Natural killer cell (primary cell): ENCODE measurements around the gene L3MBTL2. TPM values are rescaled to one million over a fixed set of nuclear protein-coding genes. Genes with fewer than 3 reads are reported as not detected.
"Not testable (repeated sequence)": the region's sequence is repeated elsewhere in the genome, so short reads cannot be mapped to it uniquely, and the experiment has no call there.

ENCODE experiments used
- ATAC-seq, 3 donors: fragments of 150-1000 bp in 2 of 3; fragments of 200-7000 bp in 1 of 3; cut with Tn5 transposase; 1 replicate in 1 of 3; 2 replicates in 2 of 3; pipeline ENCODE4 v1.10.0; 2021; ENCODE audit warnings: mild to moderate bottlenecking in 2 of 3, moderate library complexity in 2 of 3
- DNase-seq, 2 donors: peaks; one replicate each; pipeline versions ENCODE4 v3.0.0 to v3.0.0-alpha.2; 2013 to 2021; ENCODE audit warnings: mixed read lengths in 1 of 2
- H3K27ac ChIP-seq: one replicate; pipeline ENCODE4 v1.5.1; 2013; ENCODE audit warnings: mild to moderate bottlenecking, low read length
- H3K27me3 ChIP-seq: one replicate; pipeline ENCODE4 v1.6.1; 2013; ENCODE audit warnings: low read length; ENCODE audit not compliant: control insufficient read depth, insufficient read depth
- H3K36me3 ChIP-seq: one replicate; pipeline ENCODE4 v1.6.1; 2013; ENCODE audit warnings: low read length; ENCODE audit not compliant: control insufficient read depth, insufficient read depth
- H3K4me1 ChIP-seq: one replicate; pipeline ENCODE4 v1.6.1; 2013; ENCODE audit warnings: low read length; ENCODE audit not compliant: control insufficient read depth, insufficient read depth
- H3K4me3 ChIP-seq: one replicate; pipeline ENCODE4 v1.5.1; 2013; ENCODE audit warnings: low read length
- H3K9me3 ChIP-seq: one replicate; pipeline ENCODE4 v1.6.1; 2013; ENCODE audit warnings: low read length; ENCODE audit not compliant: control insufficient read depth, insufficient read depth
- H3K27ac Mint-ChIP-seq, 2 donors: one replicate each; pipeline ENCODE4 v1.8.0; 2022; ENCODE audit warnings: mild to moderate bottlenecking in 2 of 2, mixed read lengths in 2 of 2, moderate library complexity in 1 of 2
- H3K27me3 Mint-ChIP-seq, 2 donors: one replicate each; pipeline ENCODE4 v1.8.0; 2022; ENCODE audit warnings: low read depth in 2 of 2, mixed read lengths in 2 of 2
- H3K36me3 Mint-ChIP-seq: one replicate; pipeline ENCODE4 v1.8.0; 2022; ENCODE audit warnings: mixed read lengths
- H3K4me1 Mint-ChIP-seq, 2 donors: one replicate each; pipeline ENCODE4 v1.8.0; 2022; ENCODE audit warnings: mixed read lengths in 2 of 2
- H3K4me3 Mint-ChIP-seq: one replicate; pipeline ENCODE4 v1.8.0; 2022; ENCODE audit warnings: mild to moderate bottlenecking, moderate library complexity, mixed read lengths
- H3K9me3 Mint-ChIP-seq, 2 donors: one replicate each; pipeline ENCODE4 v1.8.0; 2022; ENCODE audit warnings: mixed read lengths in 2 of 2
- WGBS: methylation state at CpG from one replicate; pipeline ENCODE4 v1.1.7; 2013; ENCODE audit warnings: missing lambda C conversion rate; ENCODE audit not compliant: insufficient coverage; 5-methylcytosine and 5-hydroxymethylcytosine counted together
- intact Hi-C: fragments of 100-400 bp; cut with micrococcal nuclease; formaldehyde crosslinking; loops from one replicate; pipeline ENCODE4 v1.14.2; 2022
- total RNA-seq, 4 donors: library from RNA; stranded (reverse); fragments of 120-200 nt in 1 of 4; gene quantifications; one replicate each; pipeline versions ENCODE4 v1.2.3 to v1.2.4, GENCODE V29; 2013 to 2022
- TF ChIP-seq, protein P1 (sequence below): fragments of 200-600 bp; IDR thresholded peaks from one replicate; pipeline ENCODE4 v1.8.0; 2022; ENCODE audit warnings: antibody characterized with exemption

The L3MBTL2 gene
- total RNA-seq, 3 donors from 2014 or later (not counting 1 experiment from before 2014, with no cell fraction given): 25.2 to 32.1 (median 31.7) TPM

DNA sequence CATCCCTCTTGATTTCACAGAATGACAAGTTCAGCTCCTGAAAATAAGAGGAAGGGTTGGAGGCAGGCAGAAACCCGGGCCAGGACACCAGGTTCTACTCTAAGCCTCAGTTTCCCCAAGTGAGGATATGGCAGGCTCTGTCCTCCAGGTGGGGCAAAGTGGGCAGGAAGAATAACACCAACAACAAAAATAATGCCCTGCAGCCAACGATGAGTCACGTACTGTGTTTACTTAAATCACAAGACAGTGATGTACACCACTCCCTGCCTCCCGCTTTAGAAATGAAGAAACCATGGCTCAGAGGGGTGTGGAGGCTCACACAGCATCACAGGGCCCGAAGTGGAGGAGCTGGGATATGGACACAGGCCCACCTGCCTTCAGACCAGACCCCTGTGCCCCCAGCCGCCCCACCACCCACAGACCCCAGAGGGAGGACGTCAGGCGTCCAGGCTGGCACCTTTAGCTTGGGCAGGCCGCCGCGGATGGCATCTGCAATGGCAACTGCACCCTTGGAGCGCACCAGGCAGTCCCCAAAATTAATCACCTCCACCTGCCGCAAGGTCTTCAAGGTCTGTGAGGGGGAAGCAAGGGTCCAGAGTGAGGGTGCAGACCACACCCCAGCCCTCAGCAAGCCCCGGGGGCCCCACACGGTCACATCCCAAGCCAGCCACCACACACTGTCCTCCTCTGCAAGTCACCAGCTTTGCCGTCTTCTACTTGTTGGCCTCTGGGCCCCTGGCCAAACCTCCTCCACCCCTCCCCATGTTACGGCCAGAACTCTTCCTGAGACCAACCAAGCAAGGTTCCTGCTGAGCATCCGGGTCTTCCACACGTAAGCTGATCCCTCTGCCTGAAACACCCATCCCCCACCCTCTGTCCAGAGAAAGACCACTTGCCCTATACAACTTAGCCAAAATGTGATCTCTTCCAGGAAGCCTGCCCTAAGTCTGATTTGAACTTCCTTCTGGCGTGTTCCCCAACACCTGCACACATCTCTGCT, 51.4 kb downstream of the L3MBTL2 start:
- Histone ChIP-seq H3K4me3 (no peak overlapping the region), H3K27me3 (no peaks in the 10 kb centered on the region), H3K9me3 (no peaks in the 10 kb centered on the region), H3K4me1 (no peaks in the 10 kb centered on the region), H3K36me3 (peaks cover 71% of the 10 kb centered on the region), H3K27ac (no peak overlapping the region)
- Mint-ChIP-seq H3K36me3 (no peaks in the 10 kb centered on the region), H3K9me3 (no peaks in the 10 kb centered on the region), H3K27ac (no peak overlapping the region), H3K4me3 (no peak overlapping the region), H3K4me1 (no peaks in the 10 kb centered on the region), H3K27me3 (no peaks in the 10 kb centered on the region)
- intact Hi-C loops: no loop called here
- no peak for ATAC-seq
- no peak for DNase-seq
- TF ChIP-seq, protein P1, sequence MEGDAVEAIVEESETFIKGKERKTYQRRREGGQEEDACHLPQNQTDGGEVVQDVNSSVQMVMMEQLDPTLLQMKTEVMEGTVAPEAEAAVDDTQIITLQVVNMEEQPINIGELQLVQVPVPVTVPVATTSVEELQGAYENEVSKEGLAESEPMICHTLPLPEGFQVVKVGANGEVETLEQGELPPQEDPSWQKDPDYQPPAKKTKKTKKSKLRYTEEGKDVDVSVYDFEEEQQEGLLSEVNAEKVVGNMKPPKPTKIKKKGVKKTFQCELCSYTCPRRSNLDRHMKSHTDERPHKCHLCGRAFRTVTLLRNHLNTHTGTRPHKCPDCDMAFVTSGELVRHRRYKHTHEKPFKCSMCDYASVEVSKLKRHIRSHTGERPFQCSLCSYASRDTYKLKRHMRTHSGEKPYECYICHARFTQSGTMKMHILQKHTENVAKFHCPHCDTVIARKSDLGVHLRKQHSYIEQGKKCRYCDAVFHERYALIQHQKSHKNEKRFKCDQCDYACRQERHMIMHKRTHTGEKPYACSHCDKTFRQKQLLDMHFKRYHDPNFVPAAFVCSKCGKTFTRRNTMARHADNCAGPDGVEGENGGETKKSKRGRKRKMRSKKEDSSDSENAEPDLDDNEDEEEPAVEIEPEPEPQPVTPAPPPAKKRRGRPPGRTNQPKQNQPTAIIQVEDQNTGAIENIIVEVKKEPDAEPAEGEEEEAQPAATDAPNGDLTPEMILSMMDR: no peak
- 97% methylated on average over 20 of the region's 20 CpGs for WGBS

DNA sequence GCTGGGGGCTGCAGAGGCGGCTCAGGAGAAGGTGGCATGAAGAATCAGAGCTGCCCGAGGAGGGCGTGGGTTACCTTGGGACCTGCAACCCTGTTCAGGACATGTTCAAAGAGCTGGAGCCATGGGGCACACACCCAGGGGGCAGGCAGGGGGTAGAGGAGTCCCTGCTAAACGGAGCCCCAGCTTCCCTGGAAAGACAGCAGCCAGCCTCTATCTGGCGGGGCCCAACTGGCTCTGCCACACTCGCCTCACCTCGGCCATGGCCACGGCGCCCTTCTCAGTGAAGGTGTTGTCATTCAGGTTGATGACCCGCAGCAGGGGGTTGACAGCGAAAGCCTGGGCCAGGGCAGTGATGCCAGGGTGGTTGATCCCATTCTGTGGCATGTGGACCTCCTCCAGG, 52.6 kb downstream of the L3MBTL2 start:
- Histone ChIP-seq H3K4me1 (no peaks in the 10 kb centered on the region), H3K4me3 (no peak overlapping the region), H3K9me3 (no peaks in the 10 kb centered on the region), H3K27me3 (no peaks in the 10 kb centered on the region), H3K27ac (no peak overlapping the region), H3K36me3 (peaks cover 74% of the 10 kb centered on the region)
- ATAC-seq (no peak), DNase-seq (no peak)
- H3K4me1 Mint-ChIP-seq: no peaks in the 10 kb centered on the region
- H3K9me3 Mint-ChIP-seq: no peaks in the 10 kb centered on the region
- TF ChIP-seq, protein P1: no peak
- H3K36me3 Mint-ChIP-seq: no peaks in the 10 kb centered on the region
- no peaks in the 10 kb centered on the region for H3K27me3 Mint-ChIP-seq
- no peak overlapping the region for H3K4me3 Mint-ChIP-seq
- intact Hi-C loops: no loop called here
- H3K27ac Mint-ChIP-seq: no peak overlapping the region
- 92% methylated on average over 11 of the region's 11 CpGs for WGBS

DNA sequence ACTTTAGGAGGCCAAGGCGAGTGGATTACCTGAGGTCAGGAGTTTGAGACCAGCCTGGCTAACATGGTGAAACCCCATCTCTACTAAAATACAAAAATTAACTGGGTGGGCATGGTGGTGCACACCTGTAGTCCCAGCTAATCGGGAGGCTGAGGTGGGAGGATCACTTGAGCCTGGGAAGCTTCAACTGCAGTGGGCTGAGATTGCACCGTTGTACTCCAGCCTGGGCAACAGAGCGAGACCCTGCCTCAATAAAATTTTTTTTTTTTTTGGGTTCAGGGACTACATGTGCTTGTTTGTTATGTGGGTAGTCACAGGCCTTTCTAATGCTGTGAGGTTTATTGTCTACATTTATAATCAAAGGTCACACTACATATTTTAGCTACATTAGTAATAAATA, 54.6 kb downstream of the L3MBTL2 start:
- intact Hi-C loops, H3K4me1 ChIP-seq, H3K27me3 ChIP-seq, H3K27ac Mint-ChIP-seq, H3K4me1 Mint-ChIP-seq, H3K9me3 ChIP-seq, H3K27ac ChIP-seq, ATAC-seq, H3K4me3 Mint-ChIP-seq, H3K9me3 Mint-ChIP-seq, H3K4me3 ChIP-seq, H3K27me3 Mint-ChIP-seq, DNase-seq, H3K36me3 Mint-ChIP-seq: not testable (repeated sequence)
- WGBS: 98% methylated on average over 4 of the region's 4 CpGs
- peaks cover 78% of the 10 kb centered on the region for H3K36me3 ChIP-seq

DNA sequence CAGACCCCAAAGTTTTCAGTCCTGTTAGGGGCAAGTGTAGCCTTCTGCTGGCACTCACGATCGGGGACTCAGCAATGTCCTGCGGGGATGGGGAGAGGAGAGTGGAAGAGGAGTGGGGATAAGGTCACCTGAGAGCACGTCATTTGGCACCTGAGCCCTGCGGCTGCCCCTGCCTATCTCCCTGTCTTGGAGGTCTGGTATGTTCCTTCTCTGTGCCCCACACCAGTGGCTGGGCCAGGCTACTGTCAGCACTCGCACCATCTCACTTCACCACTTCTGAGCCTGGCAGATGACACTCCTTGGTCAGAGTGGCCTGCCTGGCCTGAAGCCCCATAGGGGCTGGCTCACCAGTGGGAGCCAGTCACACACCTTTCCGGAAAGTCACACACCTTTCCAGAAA, 55.8 kb downstream of the L3MBTL2 start:
- H3K27ac Mint-ChIP-seq: no peak overlapping the region
- H3K9me3 ChIP-seq: no peaks in the 10 kb centered on the region
- H3K27me3 Mint-ChIP-seq: no peaks in the 10 kb centered on the region
- no peaks in the 10 kb centered on the region for H3K4me1 ChIP-seq
- H3K27me3 ChIP-seq: no peaks in the 10 kb centered on the region
- TF ChIP-seq, protein P1: no peak
- H3K9me3 Mint-ChIP-seq: no peaks in the 10 kb centered on the region
- WGBS: 98% methylated on average over 7 of the region's 7 CpGs
- H3K4me3 Mint-ChIP-seq: no peak overlapping the region
- no peak overlapping the region for H3K27ac ChIP-seq
- no peaks in the 10 kb centered on the region for H3K36me3 Mint-ChIP-seq
- intact Hi-C loops: no loop called here
- no peaks in the 10 kb centered on the region for H3K4me1 Mint-ChIP-seq
- no peak for DNase-seq
- H3K4me3 ChIP-seq: no peak overlapping the region
- no peak for ATAC-seq
- H3K36me3 ChIP-seq: peaks cover 78% of the 10 kb centered on the region
